SK-N-SH treated with all-trans-retinoic acid at 6 μM for 48 hours (cell line): ENCODE data around the gene WNT9B.

Experiments
- ATAC-seq: fragments of 200-7000 bp; cut with Tn5 transposase; 3 replicates; pipeline ENCODE4 v1.9.1; 2020; ENCODE audit warnings: mild to moderate bottlenecking, moderate library complexity
- ARNTL ChIP-seq: fragments of 450-650 bp; formaldehyde crosslinking; IDR thresholded peaks from 2 replicates; pipeline ENCODE4 v1.5.0; 2020; ENCODE audit warnings: low read depth, mild to moderate bottlenecking, moderate library complexity, borderline replicate concordance
- CSRNP3 ChIP-seq: fragments of 250-450 bp; sonication (Bioruptor Pico); IDR thresholded peaks from 2 replicates; pipeline ENCODE4 v1.5.1; 2021; ENCODE audit warnings: mild to moderate bottlenecking, moderate library complexity
- ESRRG ChIP-seq: fragments of 250-450 bp; sonication (Bioruptor Pico); IDR thresholded peaks from 2 replicates; pipeline ENCODE4 v1.6.1; 2021; ENCODE audit warnings: mild to moderate bottlenecking
- ISL1 ChIP-seq: fragments of 250-450 bp; sonication (Bioruptor Pico); IDR thresholded peaks from 2 replicates; pipeline ENCODE4 v2.1.2; 2022; ENCODE audit warnings: mild to moderate bottlenecking, moderate library complexity
- OSR1 ChIP-seq: fragments of 250-450 bp; sonication (Bioruptor Pico); IDR thresholded peaks from 2 replicates; pipeline ENCODE4 v1.8.0; 2022; ENCODE audit warnings: moderate library complexity, mild to moderate bottlenecking, inconsistent platforms
- PATZ1 ChIP-seq: fragments of 250-450 bp; sonication (Bioruptor Pico); IDR thresholded peaks from 2 replicates; pipeline ENCODE4 v1.8.0; 2020; ENCODE audit warnings: mild to moderate bottlenecking, moderate library complexity, borderline replicate concordance
- POU6F1 ChIP-seq: fragments of 250-450 bp; sonication (Bioruptor Pico); IDR thresholded peaks from 2 replicates; pipeline ENCODE4 v1.8.0; 2021; ENCODE audit warnings: low read depth, mild to moderate bottlenecking, moderate library complexity, borderline replicate concordance
- PPARA ChIP-seq: fragments of 250-450 bp; sonication (Bioruptor Pico); IDR thresholded peaks from 2 replicates; pipeline ENCODE4 v1.5.0; 2020; ENCODE audit warnings: mild to moderate bottlenecking, borderline replicate concordance
- RARB ChIP-seq: fragments of 250-450 bp; sonication (Bioruptor Pico); IDR thresholded peaks from 2 replicates; pipeline ENCODE4 v1.8.0; 2021; ENCODE audit warnings: mild to moderate bottlenecking, moderate library complexity
- SNAI2 ChIP-seq: fragments of 250-450 bp; sonication (Bioruptor Pico); IDR thresholded peaks from 2 replicates; pipeline ENCODE4 v1.5.0; 2020; ENCODE audit warnings: mild to moderate bottlenecking, moderate library complexity
- TOX ChIP-seq: fragments of 250-450 bp; sonication (Bioruptor Pico); IDR thresholded peaks from 2 replicates; pipeline ENCODE4 v1.8.0; 2021; ENCODE audit warnings: mild to moderate bottlenecking, moderate library complexity, borderline replicate concordance
- ZFP3 ChIP-seq: fragments of 250-450 bp; sonication (Bioruptor Pico); IDR thresholded peaks from 2 replicates; pipeline ENCODE4 v1.5.0; 2020; ENCODE audit warnings: mild to moderate bottlenecking, moderate library complexity
- ZFP30 ChIP-seq: fragments of 450-650 bp; formaldehyde crosslinking; IDR thresholded peaks from 2 replicates; pipeline ENCODE4 v1.5.0; 2022; ENCODE audit warnings: mild to moderate bottlenecking, moderate library complexity
- ZNF70 ChIP-seq: fragments of 450-650 bp; formaldehyde crosslinking; IDR thresholded peaks from 2 replicates; pipeline ENCODE4 v1.5.0; 2020; ENCODE audit warnings: mild to moderate bottlenecking, moderate library complexity
- ZNF8 ChIP-seq: fragments of 450-650 bp; formaldehyde crosslinking; IDR thresholded peaks from 2 replicates; pipeline ENCODE4 v1.5.0; 2020; ENCODE audit warnings: mild to moderate bottlenecking, moderate library complexity
- TF ChIP-seq, protein P1 (sequence below): fragments of 250-450 bp; sonication (Bioruptor Pico); IDR thresholded peaks from 2 replicates; pipeline ENCODE4 v1.5.0; 2020; ENCODE audit warnings: mild to moderate bottlenecking, moderate library complexity

Gene WNT9B

DNA sequence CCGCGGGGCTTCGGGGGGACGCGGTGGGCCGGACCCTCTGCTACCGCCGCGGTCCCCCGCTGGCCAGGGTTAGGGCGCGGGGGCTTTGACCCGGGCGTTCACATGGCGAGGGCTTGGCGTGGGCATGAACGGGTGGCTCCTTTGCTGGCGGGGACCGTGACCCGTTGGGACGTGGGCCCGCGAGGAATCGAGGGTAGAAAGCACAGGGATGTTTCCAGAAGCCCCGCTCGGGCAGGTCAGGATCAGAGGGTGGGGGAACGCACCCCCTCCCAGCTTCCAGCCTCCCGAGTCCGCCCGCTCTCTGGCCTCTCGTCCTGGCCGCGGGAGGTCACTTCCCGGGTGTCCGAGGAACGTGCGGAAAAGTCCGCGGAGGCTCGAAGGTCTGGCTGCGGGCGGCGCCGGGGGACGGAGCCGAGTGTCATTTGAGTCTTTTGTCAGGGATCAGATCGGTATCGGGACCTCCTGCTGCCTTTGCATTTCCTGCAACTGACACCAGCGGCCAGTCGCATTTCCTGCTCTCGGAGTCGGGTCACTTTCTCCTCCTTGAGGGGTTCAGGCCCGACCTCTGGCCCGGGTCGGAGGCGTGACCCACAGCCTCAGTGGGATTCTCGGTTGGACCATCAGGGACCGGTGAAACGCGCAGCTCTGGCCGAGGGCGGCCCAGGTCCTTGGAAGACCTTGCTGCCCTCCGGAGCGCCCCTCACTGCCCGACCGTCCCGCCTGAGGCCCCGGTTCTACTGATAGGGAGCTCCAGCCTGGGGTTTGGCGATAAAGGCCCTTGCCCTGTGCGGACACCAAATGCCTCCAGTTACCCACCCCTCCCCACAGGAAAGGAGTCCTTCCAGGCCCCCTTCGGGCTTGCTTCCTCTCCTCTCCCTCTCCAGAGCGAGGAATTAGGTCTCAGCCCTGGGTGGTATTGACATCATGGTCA lies 32.2 kb upstream of the WNT9B start:
- no peak for TF ChIP-seq ARNTL (CRISPR knock-in tag)
- no peak for TF ChIP-seq PATZ1
- no peak for TF ChIP-seq ZFP3 (CRISPR knock-in tag)
- no peak for TF ChIP-seq CSRNP3
- no peak for ATAC-seq

- TF ChIP-seq PATZ1 (no peak), TOX (CRISPR knock-in tag) (no peak), ZFP30 (CRISPR knock-in tag) (no peak), ZNF70 (CRISPR knock-in tag) (no peak), ZFP3 (CRISPR knock-in tag) (no peak), ISL1 (CRISPR knock-in tag) (no peak), OSR1 (CRISPR knock-in tag) (no peak), PPARA (no peak), POU6F1 (no peak), ZNF8 (CRISPR knock-in tag) (no peak), ESRRG (CRISPR knock-in tag) (no peak), SNAI2 (no peak), RARB (CRISPR knock-in tag) (no peak)
- TF ChIP-seq, protein P1, sequence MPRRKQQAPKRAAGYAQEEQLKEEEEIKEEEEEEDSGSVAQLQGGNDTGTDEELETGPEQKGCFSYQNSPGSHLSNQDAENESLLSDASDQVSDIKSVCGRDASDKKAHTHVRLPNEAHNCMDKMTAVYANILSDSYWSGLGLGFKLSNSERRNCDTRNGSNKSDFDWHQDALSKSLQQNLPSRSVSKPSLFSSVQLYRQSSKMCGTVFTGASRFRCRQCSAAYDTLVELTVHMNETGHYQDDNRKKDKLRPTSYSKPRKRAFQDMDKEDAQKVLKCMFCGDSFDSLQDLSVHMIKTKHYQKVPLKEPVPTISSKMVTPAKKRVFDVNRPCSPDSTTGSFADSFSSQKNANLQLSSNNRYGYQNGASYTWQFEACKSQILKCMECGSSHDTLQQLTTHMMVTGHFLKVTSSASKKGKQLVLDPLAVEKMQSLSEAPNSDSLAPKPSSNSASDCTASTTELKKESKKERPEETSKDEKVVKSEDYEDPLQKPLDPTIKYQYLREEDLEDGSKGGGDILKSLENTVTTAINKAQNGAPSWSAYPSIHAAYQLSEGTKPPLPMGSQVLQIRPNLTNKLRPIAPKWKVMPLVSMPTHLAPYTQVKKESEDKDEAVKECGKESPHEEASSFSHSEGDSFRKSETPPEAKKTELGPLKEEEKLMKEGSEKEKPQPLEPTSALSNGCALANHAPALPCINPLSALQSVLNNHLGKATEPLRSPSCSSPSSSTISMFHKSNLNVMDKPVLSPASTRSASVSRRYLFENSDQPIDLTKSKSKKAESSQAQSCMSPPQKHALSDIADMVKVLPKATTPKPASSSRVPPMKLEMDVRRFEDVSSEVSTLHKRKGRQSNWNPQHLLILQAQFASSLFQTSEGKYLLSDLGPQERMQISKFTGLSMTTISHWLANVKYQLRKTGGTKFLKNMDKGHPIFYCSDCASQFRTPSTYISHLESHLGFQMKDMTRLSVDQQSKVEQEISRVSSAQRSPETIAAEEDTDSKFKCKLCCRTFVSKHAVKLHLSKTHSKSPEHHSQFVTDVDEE, result no peak
- TF ChIP-seq, all 23 proteins: peak for 0
- no peak for ATAC-seq
Observed at GRCh38 chr17:46819906-46820351, 31.5 kb upstream of the WNT9B start.

DNA sequence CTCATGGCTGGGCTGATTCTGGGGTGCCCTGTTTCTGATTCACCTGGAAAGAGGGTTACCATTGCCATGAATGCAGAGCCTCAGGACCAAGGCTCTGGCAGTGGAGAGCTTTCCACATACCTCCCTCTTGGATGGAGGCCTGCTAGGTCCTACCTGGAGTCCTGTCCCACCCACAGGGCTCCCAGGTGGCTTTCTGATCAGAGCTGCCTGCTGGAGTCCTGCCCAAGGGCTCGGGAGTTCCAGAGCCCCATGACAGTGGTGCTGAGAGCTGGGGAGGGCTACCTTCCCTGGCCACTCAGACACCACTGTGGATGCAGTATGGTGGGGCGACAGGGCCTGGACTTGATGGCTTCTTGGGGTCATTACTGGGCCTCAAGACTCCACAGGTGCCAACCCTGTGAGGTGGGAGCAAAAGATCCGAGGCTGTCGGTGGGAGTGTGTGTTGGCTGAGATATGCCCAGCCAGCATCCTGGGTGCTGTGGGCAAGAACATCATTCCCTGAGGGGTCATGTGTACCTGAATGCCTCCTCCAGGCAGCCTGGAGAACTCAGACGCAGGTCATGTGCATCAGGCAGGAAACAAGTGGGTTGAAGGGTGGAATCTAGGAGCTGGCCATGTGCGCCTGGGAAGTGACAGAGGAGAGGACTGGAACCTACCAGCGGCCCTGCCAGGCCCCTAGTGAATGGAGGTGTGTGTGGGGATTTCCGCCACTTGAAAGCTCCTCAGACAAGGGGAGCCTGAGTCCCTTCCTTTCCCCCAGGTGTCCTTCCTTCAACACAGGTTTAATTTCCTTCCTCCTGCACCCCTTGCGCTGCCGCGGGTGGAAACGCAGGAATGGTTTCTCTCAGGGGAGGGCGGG lies 30.6 kb upstream of the WNT9B start:
- no peak for ATAC-seq
- no peak for TF ChIP-seq ZFP30 (CRISPR knock-in tag)
